Activated CD8-positive, alpha-beta memory T cell treated with anti-CD3 and anti-CD28 coated beads for 36 hours (primary cell): Measurements from ENCODE around the gene GPSM1. TPM values are rescaled to one million over a fixed set of nuclear protein-coding genes. Genes with fewer than 3 reads are reported as not detected.

Source experiments
- CTCF ChIA-PET: fragments of 350-600 bp; sonication (Branson Sonifier 250); formaldehyde crosslinking; loops from one replicate; lab custom pipeline; 2021; ENCODE audit warnings: antibody characterized with exemption; lab: Charles Lee
- POLR2A ChIA-PET: fragments of 350-600 bp; sonication (Branson Sonifier 250); formaldehyde crosslinking; loops from one replicate; lab custom pipeline; 2021; ENCODE audit warnings: antibody characterized with exemption; lab: Charles Lee
- total RNA-seq, 2 experiments: library from RNA; stranded (reverse); gene quantifications; one replicate each; pipeline ENCODE4 v1.2.3, GENCODE V29; 2021

GPSM1 gene
- total RNA-seq, 2 experiments from 2014 or later: 7.5 to 8.6 TPM

DNA sequence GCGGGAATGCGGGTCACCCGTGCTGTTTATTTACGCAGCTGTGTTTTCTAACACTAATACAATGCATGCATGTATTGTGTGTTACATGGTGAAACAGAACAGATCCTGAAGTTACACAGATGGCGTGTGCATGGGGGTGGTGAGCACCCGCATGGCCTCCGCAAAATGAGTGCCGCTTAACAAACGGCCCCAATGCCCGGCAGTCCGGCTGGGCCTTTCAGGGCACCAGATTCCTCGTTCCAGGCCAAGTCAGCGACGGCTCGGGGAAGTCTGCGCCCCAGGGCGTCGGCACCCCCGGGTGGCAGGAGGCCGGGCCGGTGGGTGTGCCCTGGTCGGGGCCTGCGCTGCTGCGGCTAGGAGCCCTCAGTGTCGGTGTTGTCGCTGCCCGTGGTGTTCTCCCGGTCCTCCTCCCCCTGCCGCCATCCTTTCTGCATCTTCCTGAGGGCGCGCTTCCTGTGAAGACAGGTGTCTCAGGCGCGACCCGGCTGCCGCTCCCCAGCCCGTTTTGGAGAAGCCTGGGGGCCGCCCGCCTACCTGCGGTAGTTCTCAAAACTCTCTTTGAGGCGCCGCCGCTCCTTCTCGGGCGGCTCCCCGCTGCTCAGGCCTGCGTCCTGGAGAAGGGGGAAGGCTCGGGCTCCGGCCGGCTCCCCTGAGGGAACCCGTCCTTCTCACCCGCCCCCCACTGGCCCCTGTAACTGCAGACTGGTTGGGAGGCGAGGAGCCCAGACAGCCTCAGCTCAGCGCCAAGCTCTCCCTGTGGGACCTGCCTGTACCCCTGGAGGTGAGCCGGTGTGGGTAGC, 36.8 kb downstream of the GPSM1 start:
- POLR2A ChIA-PET: interaction anchor here (0.7 to 1.6 kb wide), 4 partner anchors 27 to 877 kb away, joined by 3 to 11 read pairs (median 4); partner anchors contain the start of genes ENTR1, PMPCA, SNAPC4 and TUBB4B
- CTCF ChIA-PET: interaction anchor here (0.5 to 2.4 kb wide), 12 partner anchors 10 to 336 kb away, joined by 3 to 15 read pairs (median 3); partner anchors contain the start of gene SNAPC4

DNA sequence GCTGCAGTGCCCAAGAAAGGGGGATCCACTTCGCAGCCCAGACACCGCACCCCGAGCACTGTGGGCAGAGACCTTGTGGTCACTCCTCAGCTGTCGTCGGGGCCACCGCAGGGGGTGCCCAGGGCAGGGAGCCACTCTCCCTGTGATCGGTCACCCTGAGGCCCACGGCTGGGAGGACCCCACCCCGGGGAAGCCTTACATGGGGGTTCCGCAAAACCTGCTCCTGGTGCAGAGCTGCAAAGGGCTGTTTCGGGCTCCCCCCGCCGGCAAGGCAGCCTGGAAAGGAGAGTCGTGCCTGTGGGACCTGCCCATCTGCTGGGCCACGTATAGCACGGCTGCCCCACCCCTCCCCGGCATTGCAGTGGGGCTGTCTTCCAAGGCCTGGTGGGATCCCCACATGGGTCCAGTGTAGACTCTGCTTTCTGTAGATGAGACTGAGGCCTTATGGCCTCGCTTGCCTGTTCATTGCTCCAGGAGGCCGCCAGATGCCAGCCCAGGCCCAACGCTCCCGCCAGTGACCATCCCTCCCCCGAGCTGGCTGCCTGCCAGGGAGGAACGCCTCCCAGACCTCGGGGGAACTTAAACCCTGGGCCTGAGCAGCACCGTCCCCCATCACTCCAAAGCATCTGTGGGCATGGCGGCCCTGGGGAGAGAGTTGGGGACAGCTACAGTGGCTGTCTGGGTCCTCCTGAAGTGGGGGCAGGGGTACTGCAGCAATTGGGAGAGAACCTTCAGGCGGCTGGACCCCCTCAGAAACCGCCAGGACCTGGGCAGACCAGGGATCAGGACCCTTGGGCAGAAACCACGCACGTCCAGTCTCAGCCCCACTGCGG, 37.8 kb downstream of the GPSM1 start:
- ChIA-PET POLR2A (no interaction called here), CTCF (interaction anchor here (0.5 to 2.4 kb wide), 2 partner anchors 53 to 203 kb away, joined by 3 to 15 read pairs; no protein-coding TSS in a partner anchor)

DNA sequence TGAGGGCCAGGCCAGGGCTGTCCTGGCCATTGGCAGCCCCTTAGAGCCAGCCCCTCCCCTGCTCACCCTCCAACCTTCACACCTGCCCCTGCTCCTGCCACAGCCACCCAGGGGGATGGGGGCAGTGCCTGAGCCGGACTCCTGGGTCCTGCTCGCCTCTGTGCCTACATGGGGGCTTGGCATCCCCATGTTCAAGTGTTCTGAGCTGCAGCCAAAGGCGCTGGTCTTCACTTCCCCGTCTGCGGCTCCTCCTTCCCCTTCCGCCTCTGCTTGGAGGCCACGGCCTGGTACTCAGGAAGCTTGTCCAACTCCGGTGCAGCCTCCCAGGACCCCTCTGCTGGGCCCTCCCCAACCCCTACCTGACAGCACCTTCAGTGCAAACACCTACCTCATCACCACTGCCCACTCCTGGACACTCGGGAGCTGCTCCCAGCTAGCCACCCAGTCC, 38.5 kb downstream of the GPSM1 start:
- CTCF ChIA-PET: no interaction called here
- POLR2A ChIA-PET: no interaction called here

DNA sequence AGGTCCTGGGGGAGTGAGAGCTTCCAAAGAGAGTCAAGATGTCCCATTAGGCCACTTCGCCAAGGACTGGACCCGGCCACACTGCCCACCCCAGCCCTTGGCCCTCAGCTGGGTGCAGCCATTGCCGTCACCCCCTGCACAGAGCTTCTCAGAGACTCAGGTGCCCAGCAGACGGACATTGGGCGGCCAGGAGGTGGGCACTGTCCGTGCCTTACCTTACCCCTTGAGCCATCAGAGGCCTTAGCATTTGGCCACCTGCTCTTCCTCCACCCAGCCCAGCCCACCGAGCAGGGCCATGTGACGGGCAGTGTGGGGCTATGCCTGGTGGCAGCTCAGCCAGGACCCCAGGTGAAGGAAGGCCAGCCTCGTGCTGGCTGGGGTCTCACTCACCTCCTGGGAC, 39.5 kb downstream of the GPSM1 start:
- ChIA-PET CTCF (interaction anchor here (0.5 to 0.9 kb wide), 2 partner anchors 37 to 370 kb away, joined by 3 read pairs; no protein-coding TSS in a partner anchor), POLR2A (no interaction called here)

DNA sequence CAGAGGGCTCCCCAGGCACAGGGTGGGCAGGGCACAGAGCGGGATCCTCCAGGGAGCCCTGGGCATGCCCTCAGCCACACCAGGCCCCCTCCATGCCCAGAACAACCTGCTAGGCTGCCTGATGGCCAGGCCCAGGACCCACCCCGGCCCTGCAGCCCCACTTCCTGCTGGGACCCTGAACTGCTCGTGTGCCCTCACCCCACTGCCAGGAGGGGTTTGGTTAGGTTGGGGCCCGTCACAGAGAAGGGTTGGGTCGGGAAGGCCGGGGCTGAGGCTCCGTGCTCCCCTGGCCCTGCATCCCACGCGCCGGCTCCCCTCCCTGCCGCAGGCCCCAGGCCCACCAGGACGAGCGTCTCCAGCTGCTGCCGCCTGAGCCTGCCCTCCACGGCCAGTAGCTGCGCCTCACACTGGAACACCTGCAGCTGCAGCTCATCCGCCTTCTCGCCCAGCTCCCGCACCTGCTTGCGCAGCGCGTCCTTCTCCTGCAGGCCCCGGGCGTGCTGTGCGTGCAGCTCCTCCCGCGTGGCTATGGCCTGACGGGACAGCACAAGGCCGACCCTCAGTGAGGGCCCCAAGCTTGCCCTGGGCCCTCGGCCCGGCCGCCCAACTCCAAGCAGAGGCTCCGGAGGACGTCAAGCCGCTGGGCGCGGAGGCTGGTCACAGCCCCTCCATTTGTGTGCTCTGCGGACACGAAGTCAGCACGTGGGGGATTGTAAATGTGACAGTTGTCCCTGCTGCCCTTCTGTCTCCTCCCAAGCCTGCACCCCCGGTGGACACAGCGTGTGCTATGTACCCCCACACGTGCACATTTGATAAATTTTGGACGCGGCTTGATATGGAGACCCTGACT, 40.2 kb downstream of the GPSM1 start:
- CTCF ChIA-PET: interaction anchor here (0.9 kb wide), 1 partner anchor 36 kb away, joined by 3 read pairs; no protein-coding TSS in a partner anchor
- POLR2A ChIA-PET: no interaction called here

DNA sequence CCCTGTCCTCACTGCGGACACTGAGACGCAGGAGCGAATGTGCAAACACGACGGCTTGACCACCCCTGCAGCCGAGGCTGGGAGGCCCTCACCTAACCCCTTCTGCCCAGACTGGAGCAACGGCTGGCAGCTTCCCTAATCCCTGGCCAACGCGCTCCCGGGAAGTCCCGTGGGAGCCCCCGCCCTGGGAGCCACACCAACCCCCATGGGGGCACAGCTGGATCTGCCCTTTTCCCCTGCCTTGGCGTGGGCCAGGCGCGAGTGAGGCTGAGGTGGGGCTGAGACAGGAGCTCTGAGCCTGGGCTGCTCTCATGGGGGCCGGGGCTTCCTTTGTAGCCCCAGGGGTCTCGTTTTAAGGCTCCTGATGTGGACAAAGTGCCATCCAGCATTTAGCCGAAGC, 40.9 kb downstream of the GPSM1 start:
- CTCF ChIA-PET: no interaction called here
- POLR2A ChIA-PET: no interaction called here

DNA sequence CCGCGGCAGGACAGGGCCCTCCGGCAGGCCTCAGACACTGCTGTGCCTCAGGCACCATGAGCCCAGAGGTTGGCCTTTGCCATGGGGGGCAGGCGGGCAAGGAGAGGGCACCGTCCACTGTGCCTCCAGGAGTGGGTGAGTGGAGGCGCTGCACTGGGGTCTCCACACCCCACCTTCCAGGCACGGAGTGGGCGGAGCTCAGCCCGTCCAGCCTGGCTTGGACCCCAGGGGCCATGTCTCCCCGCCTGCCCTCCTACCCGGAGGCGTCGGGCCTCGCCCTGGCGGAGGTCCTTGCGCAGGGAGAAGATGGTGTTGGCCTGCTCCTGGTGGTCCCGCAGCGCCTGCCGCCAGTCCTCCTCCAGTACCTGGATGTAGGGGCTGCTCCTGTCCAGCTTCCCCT, 42.7 kb downstream of the GPSM1 start:
- ChIA-PET POLR2A (interaction anchor here (1.2 kb wide), 1 partner anchor 12 kb away, joined by 3 read pairs; no protein-coding TSS in a partner anchor), CTCF (no interaction called here)

DNA sequence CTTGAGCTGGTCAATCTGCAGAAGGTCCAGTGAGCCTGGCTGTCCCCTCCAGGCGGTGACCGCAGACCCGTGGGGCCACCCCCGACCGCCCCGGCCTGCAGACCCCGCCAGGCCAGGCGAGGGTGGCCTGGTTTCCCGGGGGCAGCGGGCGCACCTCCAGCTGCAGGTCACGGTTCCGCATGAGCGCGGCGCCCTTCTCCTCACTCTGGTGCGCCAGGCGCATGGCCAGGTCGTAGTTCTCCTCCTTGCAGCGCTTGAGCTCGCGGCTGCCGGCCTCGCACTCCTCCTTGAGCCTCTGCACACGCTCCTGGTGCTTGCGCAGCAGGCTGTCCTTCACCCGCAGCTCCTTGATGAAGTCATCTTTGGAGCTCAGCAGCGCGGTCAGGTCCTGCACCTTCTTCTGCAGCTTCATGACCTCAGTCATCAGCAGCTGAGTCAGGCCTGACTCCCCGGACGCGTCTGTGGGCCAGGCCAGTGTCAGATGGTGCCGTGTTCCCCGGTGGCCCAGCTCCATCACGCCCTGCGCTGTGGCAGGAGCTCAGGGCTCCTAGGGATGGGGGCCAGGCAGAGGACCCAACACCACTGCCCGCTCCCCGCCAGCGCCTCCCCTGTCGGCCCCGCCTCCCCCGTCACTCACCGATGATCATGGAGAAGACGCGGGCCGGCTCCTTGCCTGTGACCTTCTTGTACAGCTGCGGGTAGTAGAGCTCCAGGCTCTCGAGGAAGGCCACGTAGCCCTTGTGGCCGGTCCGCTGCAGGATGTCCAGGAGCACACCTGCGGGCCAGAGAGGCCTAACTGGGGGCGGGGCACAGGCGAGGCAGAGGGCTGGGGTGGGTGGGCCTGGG, 43.6 kb downstream of the GPSM1 start:
- ChIA-PET CTCF (no interaction called here), POLR2A (interaction anchor here (1.2 kb wide), 1 partner anchor 11 kb away, joined by 3 read pairs; no protein-coding TSS in a partner anchor)

DNA sequence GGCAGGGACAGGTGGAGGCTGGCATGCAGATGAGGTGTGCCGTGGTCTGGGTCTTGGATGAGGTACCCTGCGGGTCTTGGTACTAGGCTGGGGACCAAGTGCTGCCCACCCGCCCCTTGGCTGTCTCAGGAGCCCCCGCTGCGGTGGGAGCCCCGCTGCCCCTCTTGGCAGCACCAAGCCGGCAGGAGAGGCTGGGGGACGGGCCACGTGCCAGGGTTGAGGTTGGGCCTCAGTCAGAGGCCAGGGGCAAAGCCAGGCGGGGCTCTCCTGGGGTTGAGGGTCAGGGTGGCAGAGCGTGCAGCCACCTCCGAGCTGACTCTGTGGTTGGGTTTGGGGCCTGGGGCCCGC, 44.2 kb downstream of the GPSM1 start:
- CTCF ChIA-PET: interaction anchor here (1.0 kb wide), 1 partner anchor 58 kb away, joined by 3 read pairs; no protein-coding TSS in a partner anchor
- POLR2A ChIA-PET: no interaction called here

DNA sequence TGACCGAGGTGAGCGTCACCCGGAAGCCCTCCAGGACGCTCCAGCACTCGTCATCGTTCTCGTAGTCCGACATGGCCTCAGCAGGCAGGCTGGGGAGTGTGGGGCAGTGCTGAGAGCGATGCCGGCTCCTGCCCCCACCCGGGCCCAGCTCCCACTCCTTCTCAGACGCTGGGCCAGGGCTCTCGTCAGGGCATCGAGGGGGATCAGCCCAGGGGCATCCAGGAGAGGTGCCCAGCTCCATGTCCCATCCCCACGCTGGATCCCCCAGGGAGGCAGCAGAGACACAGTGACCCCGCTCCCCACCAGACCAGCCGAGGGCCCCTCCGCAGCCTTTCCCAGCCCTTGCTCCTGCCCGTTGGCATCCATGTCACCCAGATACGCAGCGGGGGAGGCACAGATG, 44.7 kb downstream of the GPSM1 start:
- ChIA-PET CTCF (interaction anchor here (1.0 kb wide), 1 partner anchor 59 kb away, joined by 3 read pairs; no protein-coding TSS in a partner anchor), POLR2A (no interaction called here)

DNA sequence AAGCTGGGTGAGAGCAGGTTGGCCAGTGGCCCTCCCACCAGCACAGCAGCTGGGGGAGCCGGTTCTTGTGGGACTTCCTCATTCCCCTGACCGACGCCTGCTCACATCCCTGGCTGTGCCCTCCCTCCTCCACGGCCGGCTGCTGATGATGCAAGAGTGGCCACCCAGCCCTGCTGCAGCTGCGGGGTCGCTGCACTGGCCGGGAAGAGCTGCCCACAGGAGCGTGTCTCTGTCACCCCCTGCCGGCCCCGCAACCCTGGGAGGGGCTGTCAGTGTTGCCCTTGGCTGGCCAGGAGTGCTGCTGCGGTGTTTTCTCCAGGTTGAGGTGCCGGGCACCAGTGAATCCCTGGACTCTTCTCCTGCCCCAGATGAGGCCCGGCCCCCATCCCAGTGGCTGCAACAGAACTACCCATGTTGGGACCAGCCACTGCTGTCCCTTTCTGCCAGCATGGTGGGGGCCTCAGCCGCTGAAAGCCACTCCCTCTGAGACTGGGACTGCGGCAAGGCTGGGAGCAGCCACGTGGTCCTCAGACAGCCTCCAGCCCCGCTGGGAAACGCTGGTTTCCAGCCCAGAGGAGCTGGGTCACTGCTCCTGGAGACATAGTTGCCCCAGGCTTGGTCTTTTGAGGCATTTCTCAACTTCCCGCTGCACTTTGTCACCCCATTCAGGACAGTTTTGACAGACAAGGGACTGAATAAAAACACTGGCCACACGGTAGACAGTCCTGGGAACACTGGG, 45.4 kb downstream of the GPSM1 start:
- ChIA-PET POLR2A (no interaction called here), CTCF (interaction anchor here (1.0 kb wide), 1 partner anchor 59 kb away, joined by 3 read pairs; no protein-coding TSS in a partner anchor)

DNA sequence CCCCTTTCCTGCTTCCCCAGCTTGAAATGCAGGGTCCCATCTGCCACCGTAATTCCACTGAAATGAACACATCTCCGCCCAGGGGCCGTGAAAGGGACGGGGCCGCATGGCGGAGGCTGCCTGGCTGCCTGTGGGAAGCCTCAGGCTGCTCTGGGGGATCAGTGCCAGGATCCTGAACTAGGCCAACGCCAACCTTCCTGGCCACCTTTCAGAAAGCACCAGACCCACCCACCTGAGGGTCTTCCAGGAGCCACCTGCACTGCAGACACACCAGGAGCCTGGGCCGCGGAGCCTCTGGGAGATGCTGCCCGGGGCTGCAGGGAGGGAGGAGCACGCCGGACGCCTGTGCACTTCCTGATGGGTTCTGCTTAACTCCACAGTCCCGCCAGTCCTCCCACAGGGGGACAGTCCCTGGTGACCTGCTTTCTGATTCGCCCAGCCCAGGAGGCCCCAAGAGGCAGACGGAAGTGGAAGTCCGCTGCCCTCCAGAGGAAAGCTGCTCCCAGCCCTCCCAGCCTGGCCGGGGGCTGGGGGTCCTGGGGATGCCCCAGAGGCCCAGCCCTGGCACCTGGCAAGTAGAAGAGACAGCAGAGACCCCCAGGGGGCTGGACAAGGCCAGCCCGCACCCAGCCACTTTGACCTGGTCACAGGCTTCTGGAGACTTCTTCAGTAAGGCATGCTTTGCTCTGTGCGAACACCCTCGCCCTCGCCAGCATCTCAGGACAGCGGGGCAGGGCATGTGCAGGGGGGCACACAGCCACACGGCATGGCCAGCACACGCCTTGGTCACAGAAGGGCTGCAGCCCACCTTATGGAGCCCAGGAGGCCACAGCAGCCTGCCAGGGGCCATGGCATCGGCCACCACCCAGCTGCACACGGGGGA, 46.2 kb downstream of the GPSM1 start, which contains the start of gene CARD9:
Gene CARD9, minus strand, starts transcription at position 370 of the 883 bp plus-strand sequence. CDS start 1,591 bp downstream, outside the sequence.
- CTCF ChIA-PET: no interaction called here
- POLR2A ChIA-PET: no interaction called here

DNA sequence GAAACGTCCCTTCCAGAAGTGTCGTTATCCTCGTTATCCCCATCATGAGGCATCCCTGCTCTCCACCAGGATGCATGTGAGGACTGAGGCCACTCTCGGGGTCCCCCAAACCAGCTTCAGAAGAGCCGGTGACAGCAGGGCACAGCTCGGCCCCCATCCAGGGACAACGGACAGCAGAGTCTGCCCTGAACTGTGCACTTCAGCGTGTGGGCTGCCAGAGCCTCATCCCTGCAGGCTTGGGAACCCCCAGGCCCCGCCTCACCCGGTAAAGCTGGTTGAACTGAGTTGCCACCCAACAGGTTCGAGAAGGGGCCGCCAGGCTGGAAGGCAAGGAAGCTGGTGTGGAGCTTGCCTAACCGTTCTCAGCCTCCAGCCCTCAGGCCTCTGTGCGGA, 46.8 kb downstream of the GPSM1 start:
- CTCF ChIA-PET: no interaction called here
- POLR2A ChIA-PET: no interaction called here

DNA sequence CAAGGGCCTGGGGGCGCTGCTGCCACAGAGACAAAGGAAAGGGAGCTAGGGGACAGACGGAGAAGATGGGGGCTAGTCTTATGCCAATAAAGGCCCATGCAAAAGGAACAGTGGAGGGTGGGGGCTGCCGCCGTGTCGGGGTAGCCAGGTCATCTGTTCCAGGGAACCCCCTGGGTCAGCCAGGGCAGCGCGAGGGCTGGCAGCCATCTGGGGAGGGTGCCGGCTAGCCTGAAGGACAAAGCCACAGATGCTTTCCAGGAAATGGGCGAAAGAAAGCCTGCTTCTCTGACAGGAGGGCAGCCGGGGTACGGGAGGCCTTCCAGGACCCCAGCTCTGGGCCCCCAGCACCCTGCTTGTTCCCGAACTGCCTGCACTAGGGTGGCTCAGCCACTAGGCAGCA, 47.8 kb downstream of the GPSM1 start:
- ChIA-PET POLR2A (interaction anchor here (0.9 kb wide), 1 partner anchor 9 kb away, joined by 4 read pairs; no protein-coding TSS in a partner anchor), CTCF (interaction anchor here (0.6 to 0.9 kb wide), 2 partner anchors 11 to 33 kb away, joined by 3 read pairs; no protein-coding TSS in a partner anchor)

DNA sequence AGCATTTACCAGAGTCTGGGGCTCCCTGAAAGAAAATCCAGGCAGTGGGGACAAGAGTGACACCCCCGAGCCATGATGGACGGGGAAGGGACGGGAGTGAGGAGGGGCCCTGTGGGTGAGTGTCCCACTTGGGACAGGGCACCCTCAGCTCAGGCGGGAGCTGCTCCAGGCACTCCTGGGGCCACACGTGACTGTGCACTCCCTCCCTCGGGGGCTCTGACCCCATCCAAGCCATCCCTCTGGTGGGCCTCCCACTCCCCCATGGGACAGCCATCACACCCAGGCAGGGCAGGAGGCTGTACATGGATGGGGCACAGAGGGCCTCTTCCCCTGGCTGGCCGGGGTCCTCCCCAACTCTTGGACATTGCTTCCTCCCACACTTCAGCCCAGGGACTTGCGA, 49.1 kb downstream of the GPSM1 start:
- CTCF ChIA-PET: interaction anchor here (1.2 kb wide), 1 partner anchor 13 kb away, joined by 3 read pairs; the partner anchor contains the start of gene DNLZ
- POLR2A ChIA-PET: no interaction called here
